Ovary (tissue), 9 donors: ENCODE results near the gene AP3B1. TPM values are rescaled to one million over a fixed set of nuclear protein-coding genes. Genes with fewer than 3 reads are reported as not detected.

Source experiments
- DNase-seq, 5 donors: peaks; one replicate each; pipeline ENCODE4 v3.0.0-alpha.2; 2019 to 2020
- H3K27ac ChIP-seq, 2 donors: fragments of 200-600 bp; one replicate each; pipeline versions ENCODE4 v1.5.1 to v1.8.0; 2019 to 2022
- H3K27me3 ChIP-seq: fragments of 200-600 bp; one replicate; pipeline ENCODE4 v1.8.0; 2022
- H3K36me3 ChIP-seq: fragments of 200-600 bp; sonication (generic); one replicate; pipeline ENCODE4 v1.5.1; 2019
- H3K4me1 ChIP-seq: one replicate; pipeline ENCODE4 v1.8.1; 2013; ENCODE audit warnings: mild to moderate bottlenecking, moderate library complexity; ENCODE audit not compliant: insufficient read depth
- H3K4me3 ChIP-seq: fragments of 200-600 bp; sonication (generic); one replicate; pipeline ENCODE4 v1.5.1; 2017
- H3K9me3 ChIP-seq, 2 donors: fragments of 200-600 bp in 1 of 2; sonication (generic) in 1 of 2; one replicate each; pipeline versions ENCODE4 v1.5.1 to v1.8.1; 2013 to 2019; ENCODE audit warnings: mild to moderate bottlenecking in 1 of 2, moderate library complexity in 1 of 2
- EP300 ChIP-seq: sonication (generic); formaldehyde crosslinking; IDR thresholded peaks from one replicate; pipeline ENCODE4 v1.6.1; 2017; ENCODE audit warnings: antibody characterized with exemption
- POLR2A ChIP-seq: fragments of 450-650 bp; IDR thresholded peaks from one replicate; pipeline ENCODE4 v1.6.1; 2017; ENCODE audit warnings: antibody characterized with exemption, mild to moderate bottlenecking, moderate library complexity
- WGBS, 3 donors: extraction: QIAGEN DNeasy Blood & Tissue Kit in 1 of 3; methylation state at CpG; one replicate each; pipeline versions ENCODE4 v1.1.5 to v1.1.7; 2013 to 2017; 5-methylcytosine and 5-hydroxymethylcytosine counted together
- intact Hi-C, 4 donors: fragments of 100-400 bp; cut with DNase I; formaldehyde crosslinking; loops; one replicate each; pipeline versions ENCODE4 v1.11.0 to v1.15.1; 2022 to 2023
- polyA plus RNA-seq, 2 donors: library from polyadenylated mRNA; stranded (reverse); fragments of 200-250 nt in 1 of 2; fragments of 350-450 nt in 1 of 2; fragmentation: Illumina TruSeq in 1 of 2; extraction: RNeasy Lipid Tissue Mini Kit (QIAGEN cat#74804) in 1 of 2; gene quantifications; one replicate each; pipeline ENCODE4 v1.2.3, GENCODE V29; 2013 to 2014
- total RNA-seq, 7 donors: library from RNA; depleted of rRNA in 2 of 7; stranded (reverse); fragments of >200 nt in 2 of 7; fragmentation: NEBNext Ultra II Directional in 3 of 7; extraction: Animal tissue kit (Norgen Biotek cat#: 25700) in 3 of 7; gene quantifications; one replicate each; pipeline versions ENCODE4 v1.1.0 to v1.2.4, GENCODE V29; 2016 to 2023
- TF ChIP-seq, protein P1 (sequence below), 3 donors: fragments of 450-650 bp in 2 of 3; fragments of 200-600 bp in 1 of 3; IDR thresholded peaks; one replicate each; pipeline versions ENCODE4 v1.5.1 to v1.8.0; 2016 to 2022; ENCODE audit warnings: antibody characterized with exemption in 3 of 3, mild to moderate bottlenecking in 1 of 3
- donor health status: DM: no; HTN: no; CAD: no; lungs with moderate emphysema.
- donor health status: DM: no; HTN: no; CAD: no.
- donor health status: Bipolar disorder and iron deficiency.
- donor health status: DM: yes; HTN: yes; CAD: no.
- donor health status: DM: no; HTN: no; CAD: no.
- donor health status: DM: yes; HTN: yes; CAD: no.

Gene AP3B1
- total and polyA plus RNA-seq, 9 donors = 14.5 to 38.8 (median 28.5) TPM

DNA sequence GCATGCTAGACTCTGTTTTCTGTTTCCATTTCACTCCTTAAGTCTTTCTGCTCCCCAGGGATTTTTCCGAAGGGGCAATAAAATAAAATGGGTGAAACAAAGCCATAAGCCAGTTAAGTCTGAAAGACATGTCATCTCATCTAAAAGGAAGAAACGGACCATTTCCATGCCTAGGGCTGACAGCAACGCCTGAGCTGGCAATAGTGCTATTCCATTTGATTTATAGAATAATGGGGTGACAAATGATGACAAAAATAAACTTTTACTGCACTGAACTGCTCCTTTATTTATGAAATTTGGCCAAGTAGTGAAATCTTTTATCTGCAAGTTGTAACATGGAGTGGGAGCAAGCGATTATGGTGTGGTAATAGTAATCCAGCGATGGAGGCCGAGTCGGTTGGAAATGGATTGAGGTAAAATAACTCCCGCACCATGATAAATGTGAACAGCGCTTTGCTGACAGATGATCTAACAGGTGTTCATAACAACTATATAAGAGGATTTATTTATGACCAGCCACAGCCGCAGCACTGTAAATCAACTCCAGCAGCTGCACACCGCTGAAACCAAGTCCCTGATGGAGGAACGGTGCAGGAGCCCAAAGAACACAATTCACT lies 298.6 kb downstream of the AP3B1 start:
- 80 to 95% (median 92%) methylated on average over 12 of the region's 12 CpGs for WGBS, 3 donors
- intact Hi-C loops = no loop called here
- H3K27ac ChIP-seq = no peak overlapping the region

DNA sequence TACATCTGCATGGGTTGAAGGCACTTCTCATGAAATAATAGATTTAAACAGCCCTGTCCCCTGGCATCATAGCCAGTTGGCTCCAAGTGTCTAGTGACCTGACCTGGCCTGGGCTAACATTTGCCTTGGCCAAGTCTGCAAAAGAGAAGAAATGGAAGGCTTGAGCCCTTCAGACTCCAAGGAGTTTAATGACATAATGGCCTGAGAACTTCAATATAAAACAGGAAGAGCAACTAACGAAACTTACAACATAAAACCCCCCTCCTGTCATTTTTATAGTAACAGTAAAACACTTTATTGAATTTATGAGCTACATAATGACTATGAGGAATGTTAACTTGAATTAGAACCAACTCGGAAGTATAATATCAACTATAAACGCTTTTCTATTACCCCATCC lies 299.6 kb downstream of the AP3B1 start:
- TF ChIP-seq EP300 = no peak
- TF ChIP-seq POLR2A = no peak
- TF ChIP-seq, protein P1, sequence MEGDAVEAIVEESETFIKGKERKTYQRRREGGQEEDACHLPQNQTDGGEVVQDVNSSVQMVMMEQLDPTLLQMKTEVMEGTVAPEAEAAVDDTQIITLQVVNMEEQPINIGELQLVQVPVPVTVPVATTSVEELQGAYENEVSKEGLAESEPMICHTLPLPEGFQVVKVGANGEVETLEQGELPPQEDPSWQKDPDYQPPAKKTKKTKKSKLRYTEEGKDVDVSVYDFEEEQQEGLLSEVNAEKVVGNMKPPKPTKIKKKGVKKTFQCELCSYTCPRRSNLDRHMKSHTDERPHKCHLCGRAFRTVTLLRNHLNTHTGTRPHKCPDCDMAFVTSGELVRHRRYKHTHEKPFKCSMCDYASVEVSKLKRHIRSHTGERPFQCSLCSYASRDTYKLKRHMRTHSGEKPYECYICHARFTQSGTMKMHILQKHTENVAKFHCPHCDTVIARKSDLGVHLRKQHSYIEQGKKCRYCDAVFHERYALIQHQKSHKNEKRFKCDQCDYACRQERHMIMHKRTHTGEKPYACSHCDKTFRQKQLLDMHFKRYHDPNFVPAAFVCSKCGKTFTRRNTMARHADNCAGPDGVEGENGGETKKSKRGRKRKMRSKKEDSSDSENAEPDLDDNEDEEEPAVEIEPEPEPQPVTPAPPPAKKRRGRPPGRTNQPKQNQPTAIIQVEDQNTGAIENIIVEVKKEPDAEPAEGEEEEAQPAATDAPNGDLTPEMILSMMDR (IDR thresholded peaks at IDR 0.05) = no peak
- H3K4me3 ChIP-seq = no peak overlapping the region
- H3K9me3 ChIP-seq = no peaks in the 10 kb centered on the region
- intact Hi-C loops = no loop called here
- no peak for DNase-seq
- no peaks in the 10 kb centered on the region for H3K36me3 ChIP-seq
- no peaks in the 10 kb centered on the region for H3K4me1 ChIP-seq
- no peaks in the 10 kb centered on the region for H3K27me3 ChIP-seq
- WGBS, 3 donors = 63 to 80% (median 64%) methylated on average over 3 of the region's 3 CpGs
- no peak overlapping the region for H3K27ac ChIP-seq

More for the DNA sequence above, 298.6 kb downstream of the AP3B1 start:
- Histone ChIP-seq H3K4me3 (no peak overlapping the region), H3K36me3 (no peaks in the 10 kb centered on the region), H3K4me1 (no peaks in the 10 kb centered on the region), H3K9me3 (no peaks in the 10 kb centered on the region), H3K27me3 (no peaks in the 10 kb centered on the region)
- no peak for DNase-seq
- TF ChIP-seq EP300 = no peak
- TF ChIP-seq, protein P1 (IDR thresholded peaks at IDR 0.05) = no peak
- TF ChIP-seq POLR2A = no peak

DNA sequence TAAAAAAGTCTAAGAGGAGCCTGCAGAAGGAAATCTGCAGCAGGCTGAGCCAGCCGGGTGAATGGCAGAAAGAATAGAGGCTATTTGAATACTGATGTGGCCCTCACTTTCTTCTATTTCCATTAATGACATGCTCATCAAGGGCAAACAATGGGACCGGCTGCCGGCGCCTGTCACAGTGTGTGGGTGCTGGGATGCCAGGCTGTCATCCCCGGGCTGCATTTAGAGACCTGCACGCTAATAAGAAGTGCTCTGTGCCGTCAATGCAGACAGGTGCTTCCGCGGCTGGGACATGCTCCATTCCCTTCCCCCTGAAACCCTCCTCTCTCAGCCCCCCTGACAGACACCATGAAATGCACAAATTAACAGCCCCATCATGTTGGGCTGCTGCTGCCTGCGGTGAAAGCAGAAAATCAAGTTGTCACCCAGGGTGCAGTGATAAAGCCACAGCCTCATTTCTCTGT lies 300.6 kb downstream of the AP3B1 start:
- DNase-seq = no peak
- Histone ChIP-seq H3K9me3 (no peaks in the 10 kb centered on the region), H3K27me3 (no peaks in the 10 kb centered on the region), H3K4me1 (no peaks in the 10 kb centered on the region), H3K27ac (no peak overlapping the region), H3K36me3 (no peaks in the 10 kb centered on the region), H3K4me3 (no peak overlapping the region)
- WGBS, 3 donors = 89 to 94% (median 92%) methylated on average over 10 of the region's 10 CpGs
- TF ChIP-seq POLR2A (no peak), EP300 (no peak)
- TF ChIP-seq, protein P1 (IDR thresholded peaks at IDR 0.05) = no peak
- intact Hi-C loops = no loop called here

DNA sequence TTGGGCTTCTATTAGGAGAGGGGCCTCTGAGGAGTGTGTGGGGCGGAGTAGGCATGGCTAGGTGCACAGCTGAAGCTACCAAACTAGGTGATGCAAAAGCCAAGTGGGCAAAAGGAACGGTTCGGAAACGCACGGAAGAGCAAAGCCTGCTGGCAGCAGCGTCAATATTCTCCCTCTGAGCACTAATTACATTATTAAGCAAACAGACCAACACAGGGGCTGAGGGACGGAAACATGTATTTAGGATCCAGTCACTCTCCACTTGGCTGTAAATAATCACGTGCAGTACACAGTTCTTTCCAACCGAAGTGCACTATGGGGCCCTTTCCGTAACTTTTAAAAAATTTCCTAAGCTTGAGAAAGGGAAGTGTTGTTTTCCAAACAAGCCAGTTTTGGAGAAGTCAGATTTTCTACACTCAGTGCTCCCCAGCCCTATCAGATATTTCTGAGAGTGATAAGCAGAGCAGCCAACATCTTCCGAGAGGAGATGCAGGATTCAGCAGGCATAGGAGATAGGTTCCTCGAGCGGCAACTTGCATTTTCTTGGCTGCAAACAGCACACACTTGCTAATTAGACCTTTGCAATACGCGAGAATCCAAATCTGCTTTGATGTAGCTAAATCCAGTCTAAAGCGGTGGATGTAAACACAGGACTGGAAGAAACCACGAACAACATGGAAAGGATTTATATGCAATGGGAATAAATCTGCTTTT lies 301.2 kb downstream of the AP3B1 start:
- WGBS, 3 donors = 91 to 93% (median 93%) methylated on average over 17 of the region's 17 CpGs

More for the DNA sequence above, 301.2 kb downstream of the AP3B1 start:
- intact Hi-C loops = no loop called here
- TF ChIP-seq POLR2A (no peak), EP300 (no peak)
- TF ChIP-seq, protein P1 (IDR thresholded peaks at IDR 0.05) = no peak
- Histone ChIP-seq H3K27ac (no peak overlapping the region), H3K9me3 (no peaks in the 10 kb centered on the region), H3K36me3 (no peaks in the 10 kb centered on the region), H3K4me3 (no peak overlapping the region), H3K27me3 (no peaks in the 10 kb centered on the region), H3K4me1 (no peaks in the 10 kb centered on the region)
- DNase-seq = no peak
